Renal pelvis (tissue), 4 donors: ENCODE data around the gene ACSS3. TPM values are rescaled to one million over a fixed set of nuclear protein-coding genes. Genes with fewer than 3 reads are reported as not detected.
"Not testable (repeated sequence)": the region's sequence is repeated elsewhere in the genome, so short reads cannot be mapped to it uniquely, and the experiment has no call there.

Experiments used
- DNase-seq: peaks from one replicate; pipeline ENCODE4 v3.0.0-alpha.2; 2013
- polyA plus RNA-seq, 3 donors: library from polyadenylated mRNA; unstranded; fragments of 120-200 nt; gene quantifications; one replicate each; pipeline ENCODE4 v1.2.1, GENCODE V29; 2013; ENCODE audit not compliant: insufficient read length in 3 of 3

ACSS3 gene
- polyA plus RNA-seq, 3 donors = 15.5 to 18.6 (median 17.7) TPM

GRCh38 chr12:81162391-81163136, 84.7 kb downstream of the ACSS3 start:
- DNase-seq = no peak

- no peak for DNase-seq
These were observed 86.9 kb downstream of the ACSS3 start for GRCh38 chr12:81164827-81165226.

GRCh38 chr12:81166790-81167189, 88.9 kb downstream of the ACSS3 start:
- no peak for DNase-seq

GRCh38 chr12:81167694-81168093, 89.8 kb downstream of the ACSS3 start:
- DNase-seq = no peak

- DNase-seq = no peak
These were observed 90.6 kb downstream of the ACSS3 start for GRCh38 chr12:81168445-81168844.

- no peak for DNase-seq
These were observed 92.2 kb downstream of the ACSS3 start for GRCh38 chr12:81170072-81170471.

- DNase-seq = no peak
These were observed 95.0 kb downstream of the ACSS3 start for GRCh38 chr12:81172851-81173250.

GRCh38 chr12:81174664-81175063, 96.8 kb downstream of the ACSS3 start:
- no peak for DNase-seq

- no peak for DNase-seq
These were observed 98.9 kb downstream of the ACSS3 start for GRCh38 chr12:81176796-81177195.

- no peak for DNase-seq
These were observed 103.8 kb downstream of the ACSS3 start for GRCh38 chr12:81181691-81182090.

GRCh38 chr12:81187686-81188085, 109.8 kb downstream of the ACSS3 start:
- DNase-seq = no peak

GRCh38 chr12:81196595-81196994, 118.7 kb downstream of the ACSS3 start:
- no peak for DNase-seq

- DNase-seq = not testable (repeated sequence)
These were observed 122.7 kb downstream of the ACSS3 start for GRCh38 chr12:81200561-81200960.

GRCh38 chr12:81203671-81204204, 125.9 kb downstream of the ACSS3 start:
- peak; percentile 64 for DNase-seq

- no peak for DNase-seq
These were observed 127.5 kb downstream of the ACSS3 start for GRCh38 chr12:81205416-81205815.

- DNase-seq = no peak
These were observed 128.6 kb downstream of the ACSS3 start for GRCh38 chr12:81206429-81206828.

- DNase-seq = no peak
These were observed 129.3 kb downstream of the ACSS3 start for GRCh38 chr12:81207173-81207572.

- no peak for DNase-seq
These were observed 129.8 kb downstream of the ACSS3 start for GRCh38 chr12:81207664-81208063.

GRCh38 chr12:81208187-81208911, 130.5 kb downstream of the ACSS3 start:
- peak; percentile 45 for DNase-seq

GRCh38 chr12:81209012-81209411, 131.1 kb downstream of the ACSS3 start:
- DNase-seq = peak; percentile 52

- not testable (repeated sequence) for DNase-seq
These were observed 131.9 kb downstream of the ACSS3 start for GRCh38 chr12:81209772-81210225.

- no peak for DNase-seq
These were observed 133.4 kb downstream of the ACSS3 start for GRCh38 chr12:81211306-81211705.
